Esophagus squamous epithelium (tissue), 4 donors: ENCODE data around the gene SGSH.

Experiments
- POLR2A ChIP-seq, 4 donors: fragments of 450-650 bp; IDR thresholded peaks; one replicate each; pipeline ENCODE4 v1.6.1; 2017; ENCODE audit warnings: antibody characterized with exemption in 4 of 4, mild to moderate bottlenecking in 4 of 4, moderate library complexity in 3 of 4
- TF ChIP-seq, protein P1 (sequence below), 6 experiments: fragments of 450-650 bp in 4 of 6; fragments of 200-600 bp in 2 of 6; sonication (generic) in 2 of 6; IDR thresholded peaks; one replicate each; pipeline ENCODE4 v1.5.1; 2016 to 2019; ENCODE audit warnings: antibody characterized with exemption in 6 of 6, mild to moderate bottlenecking in 4 of 6, moderate library complexity in 4 of 6

DNA sequence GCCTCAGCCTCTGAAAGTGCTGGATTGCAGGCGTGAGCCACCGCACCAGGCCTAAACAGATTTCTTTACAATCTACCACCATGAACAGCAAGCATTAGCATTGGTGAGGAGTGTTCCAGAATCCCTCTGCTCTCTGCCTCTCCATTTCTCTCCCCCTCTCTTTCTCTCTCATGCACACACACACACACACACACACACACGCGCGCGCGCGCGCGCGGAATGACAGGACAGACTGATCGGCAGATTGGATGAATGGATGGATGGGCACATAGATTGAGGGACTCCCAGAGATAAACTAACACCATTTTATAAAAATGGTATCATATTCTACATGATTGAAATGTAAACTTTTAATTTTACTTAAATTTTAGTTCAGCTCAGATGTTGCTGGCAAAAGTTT is 47.0 kb downstream of the SGSH start:
- no peak for TF ChIP-seq POLR2A (IDR thresholded peaks at IDR 0.05)
- TF ChIP-seq, protein P1, sequence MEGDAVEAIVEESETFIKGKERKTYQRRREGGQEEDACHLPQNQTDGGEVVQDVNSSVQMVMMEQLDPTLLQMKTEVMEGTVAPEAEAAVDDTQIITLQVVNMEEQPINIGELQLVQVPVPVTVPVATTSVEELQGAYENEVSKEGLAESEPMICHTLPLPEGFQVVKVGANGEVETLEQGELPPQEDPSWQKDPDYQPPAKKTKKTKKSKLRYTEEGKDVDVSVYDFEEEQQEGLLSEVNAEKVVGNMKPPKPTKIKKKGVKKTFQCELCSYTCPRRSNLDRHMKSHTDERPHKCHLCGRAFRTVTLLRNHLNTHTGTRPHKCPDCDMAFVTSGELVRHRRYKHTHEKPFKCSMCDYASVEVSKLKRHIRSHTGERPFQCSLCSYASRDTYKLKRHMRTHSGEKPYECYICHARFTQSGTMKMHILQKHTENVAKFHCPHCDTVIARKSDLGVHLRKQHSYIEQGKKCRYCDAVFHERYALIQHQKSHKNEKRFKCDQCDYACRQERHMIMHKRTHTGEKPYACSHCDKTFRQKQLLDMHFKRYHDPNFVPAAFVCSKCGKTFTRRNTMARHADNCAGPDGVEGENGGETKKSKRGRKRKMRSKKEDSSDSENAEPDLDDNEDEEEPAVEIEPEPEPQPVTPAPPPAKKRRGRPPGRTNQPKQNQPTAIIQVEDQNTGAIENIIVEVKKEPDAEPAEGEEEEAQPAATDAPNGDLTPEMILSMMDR (IDR thresholded peaks at IDR 0.05) = no peak
